COLO668 (cell line): Measurements from ENCODE around the gene CCDC91.

Experiments
- DNase-seq: peaks from one replicate; lab custom pipeline; 2025; ENCODE audit not compliant: unreplicated experiment; lab: John Stamatoyannopoulos, UW

CCDC91 gene

DNA sequence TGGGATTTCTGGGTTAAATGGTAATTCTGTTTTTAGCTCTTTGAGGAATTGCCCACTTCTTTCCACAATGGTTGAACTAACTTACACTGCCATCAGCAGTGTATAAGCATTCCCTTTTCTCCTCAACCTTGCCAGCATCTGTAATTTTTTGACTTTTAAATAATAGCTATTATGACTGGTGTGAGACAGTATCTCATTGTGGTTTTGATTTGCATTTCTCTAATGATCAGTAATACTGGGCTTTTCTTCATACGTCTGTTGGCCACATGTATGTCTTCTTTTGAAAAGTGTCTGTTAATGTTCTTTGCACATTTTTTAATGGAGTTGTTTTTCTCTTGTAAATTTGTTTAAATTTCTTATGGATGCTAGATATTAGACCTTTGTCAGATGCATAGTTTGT, 323.7 kb downstream of the CCDC91 start:
- no peak for DNase-seq

DNA sequence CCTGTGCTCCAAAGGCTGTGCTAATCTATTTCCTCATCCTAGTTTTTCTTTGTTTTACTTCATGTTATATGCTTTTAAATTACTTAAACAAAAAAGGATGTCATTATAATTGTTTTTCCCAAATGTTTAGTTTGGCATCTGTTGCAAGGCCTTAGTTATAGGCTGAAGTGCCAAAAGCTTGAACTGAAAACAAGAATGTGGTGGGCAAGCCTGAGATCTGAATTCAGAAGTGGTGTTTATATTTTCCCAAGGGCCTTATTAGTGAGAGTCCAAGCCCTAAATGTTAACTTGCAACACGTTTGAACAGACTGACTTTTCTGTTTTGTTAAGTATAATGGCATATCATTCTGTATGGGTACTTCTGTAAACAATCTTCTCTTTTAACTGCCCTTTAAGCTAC, 326.8 kb downstream of the CCDC91 start:
- no peak for DNase-seq

DNA sequence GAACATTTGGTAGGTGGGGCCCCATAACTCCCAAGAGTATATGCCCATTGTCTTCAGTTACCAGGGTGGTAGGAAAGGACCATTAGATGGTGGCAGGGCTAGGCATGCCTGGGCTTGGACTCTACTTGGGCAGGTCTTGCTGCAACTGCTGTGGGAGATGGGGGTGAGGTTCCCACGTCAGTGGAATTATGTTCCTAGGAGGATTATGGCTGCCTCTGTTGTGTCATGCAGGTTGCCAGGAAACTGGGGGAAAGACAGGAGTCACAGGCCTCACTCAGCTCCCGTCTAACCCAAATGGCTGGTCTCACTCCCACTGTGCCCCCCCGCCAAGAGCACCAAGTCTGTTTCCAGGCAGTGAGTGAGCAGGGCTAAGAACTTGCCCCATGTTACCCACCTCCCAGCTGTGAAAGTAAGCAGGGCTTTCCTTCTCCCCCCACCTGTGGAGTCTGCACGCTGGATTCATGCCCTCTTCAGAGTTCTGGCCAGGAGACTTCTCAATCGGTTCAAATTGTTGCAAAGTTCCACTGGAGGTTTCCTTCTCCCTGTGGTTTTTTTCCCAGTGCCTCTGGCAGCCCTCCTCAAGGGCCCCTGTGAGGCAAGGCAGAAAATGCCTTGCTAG, 337.5 kb downstream of the CCDC91 start:
- DNase-seq = no peak

DNA sequence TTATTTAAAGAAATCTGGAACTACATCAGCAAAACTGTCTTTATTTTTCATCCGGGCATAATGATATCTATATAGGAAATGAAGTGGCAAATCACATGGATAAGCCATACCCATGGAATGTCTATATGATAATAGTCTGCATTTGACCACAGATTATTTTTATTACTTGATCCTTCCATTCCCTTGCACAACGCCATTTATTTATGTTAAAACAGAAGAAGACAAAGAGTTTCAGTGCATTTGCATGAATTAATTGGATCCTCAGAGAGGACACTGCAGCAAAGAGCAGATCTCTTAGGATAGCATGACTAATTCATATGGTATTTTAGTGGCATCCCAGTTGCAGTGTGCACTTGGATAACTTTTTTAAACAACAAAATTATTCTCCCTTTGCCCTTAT, 345.0 kb downstream of the CCDC91 start:
- DNase-seq = no peak

DNA sequence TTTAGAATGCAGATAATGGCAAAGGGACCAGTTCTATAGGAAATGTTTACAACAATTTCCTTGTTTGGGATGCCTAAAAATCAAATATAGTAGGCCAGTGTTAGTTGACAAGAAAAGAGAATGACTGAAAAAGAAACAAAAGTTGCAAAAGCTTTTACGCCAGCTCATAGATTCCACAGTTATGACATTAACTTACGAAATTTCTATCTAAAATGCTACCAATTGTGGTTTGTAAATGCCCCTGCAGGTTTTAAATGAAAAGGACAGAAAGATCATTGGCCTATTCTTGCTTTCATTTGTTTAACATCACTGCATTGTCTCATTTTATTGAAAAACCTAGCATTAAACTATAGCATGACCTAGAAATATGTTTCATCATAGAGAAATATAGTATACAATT, 345.8 kb downstream of the CCDC91 start:
- DNase-seq = no peak

DNA sequence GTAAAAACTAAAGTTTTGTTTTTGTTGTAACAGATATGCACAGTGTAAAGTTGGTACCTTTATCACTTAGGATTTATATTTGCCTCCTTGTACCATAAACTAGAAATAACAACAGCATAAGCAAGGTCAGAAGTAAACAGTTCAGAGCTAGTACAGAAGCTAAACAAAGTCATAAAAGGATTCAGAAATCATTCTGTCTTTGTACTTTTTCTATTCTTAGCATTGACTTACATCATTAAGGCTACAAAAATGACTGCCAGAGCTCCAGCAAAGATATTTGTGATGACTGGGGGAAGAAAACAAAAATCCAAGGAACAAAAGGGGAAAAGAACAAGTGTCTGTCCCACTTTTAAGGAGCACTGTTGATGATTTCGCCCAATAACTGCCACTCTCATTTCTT, 347.2 kb downstream of the CCDC91 start:
- no peak for DNase-seq

DNA sequence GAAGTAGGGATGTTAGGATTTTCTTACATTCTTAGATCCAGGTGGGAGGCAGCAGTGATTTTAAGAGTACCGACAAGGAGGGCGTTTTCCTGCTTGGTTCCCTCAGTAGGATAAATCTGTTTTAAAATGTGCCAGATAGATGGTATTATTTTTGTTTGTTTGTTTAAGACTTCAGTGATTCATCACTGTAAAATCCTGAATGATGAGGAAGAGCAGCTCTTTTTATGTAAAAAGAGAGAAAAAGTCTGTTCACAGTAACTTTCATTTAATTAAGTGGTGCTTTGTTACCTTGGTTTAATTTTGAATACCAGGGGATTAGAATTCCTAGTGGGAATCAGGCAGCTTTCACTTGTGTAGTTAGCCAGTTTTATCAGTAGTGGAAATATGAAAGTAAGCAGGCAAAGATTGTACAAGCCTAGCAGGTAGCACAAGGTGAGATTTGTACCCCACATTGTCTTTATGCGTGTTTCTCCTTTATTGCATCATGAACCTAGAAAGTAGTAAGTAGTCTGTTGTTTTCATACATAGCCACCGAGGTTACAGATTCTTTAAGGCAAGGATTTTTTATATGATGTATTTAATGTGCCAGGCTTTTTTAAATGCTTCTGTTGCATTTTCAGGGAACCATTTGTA, 349.6 kb downstream of the CCDC91 start:
- DNase-seq = no peak

DNA sequence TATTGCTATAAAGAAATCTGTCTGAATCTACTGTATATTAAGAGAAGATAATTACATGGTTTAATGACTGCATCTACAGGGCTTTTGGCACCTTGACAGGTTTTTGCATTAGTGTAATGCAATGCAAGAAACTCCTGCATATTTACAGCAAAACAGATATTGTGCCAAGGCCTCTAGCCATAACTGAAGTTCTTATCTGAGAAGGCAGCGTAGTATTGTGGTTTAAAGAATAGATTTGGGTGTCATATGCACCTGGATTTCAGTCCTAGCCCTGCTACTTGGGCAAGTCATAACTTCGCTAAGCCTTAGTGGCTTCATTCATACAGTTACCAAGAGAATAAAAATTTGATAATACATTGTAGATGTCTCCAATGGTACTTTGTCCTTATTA, 350.1 kb downstream of the CCDC91 start:
- DNase-seq = no peak

DNA sequence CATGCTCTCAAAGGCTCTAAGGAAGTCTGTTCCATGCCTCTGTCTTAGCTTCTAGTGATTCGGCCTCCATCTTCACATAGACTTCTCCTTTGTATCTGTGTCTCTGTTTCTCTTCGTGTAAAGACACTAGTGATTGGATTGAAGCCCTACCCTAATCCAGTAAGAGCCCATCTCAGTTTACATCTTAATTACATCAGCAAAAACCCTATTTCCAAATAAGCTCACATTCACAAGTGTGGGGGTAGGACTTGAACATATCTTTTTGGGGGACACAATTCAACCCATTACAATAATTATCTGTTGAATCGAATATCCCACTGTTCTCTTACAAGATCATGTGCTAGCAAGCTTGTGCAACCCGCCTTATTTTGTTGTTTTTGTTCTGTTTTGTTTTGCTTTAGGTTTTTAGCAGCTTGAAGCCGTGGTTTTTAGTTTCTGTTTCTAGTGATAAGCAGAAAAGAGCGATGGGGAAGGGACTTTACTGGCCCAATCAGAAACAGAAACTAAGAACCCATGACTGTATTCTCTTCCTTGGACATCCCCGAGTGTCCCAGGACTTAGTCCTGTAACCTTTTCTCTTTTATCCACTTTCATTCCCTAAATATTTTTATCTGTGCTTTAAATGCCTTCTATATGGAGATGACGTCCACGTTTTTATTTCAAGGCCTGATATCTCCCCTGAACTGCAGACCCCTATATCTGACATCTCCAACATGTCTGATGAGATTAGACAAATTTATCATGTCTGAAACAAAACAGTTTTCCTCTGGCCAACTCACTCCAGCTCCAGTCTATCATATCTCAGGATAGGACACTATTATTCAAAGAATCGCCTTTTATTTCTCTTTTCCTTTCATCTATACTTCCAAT, 353.0 kb downstream of the CCDC91 start:
- no peak for DNase-seq

DNA sequence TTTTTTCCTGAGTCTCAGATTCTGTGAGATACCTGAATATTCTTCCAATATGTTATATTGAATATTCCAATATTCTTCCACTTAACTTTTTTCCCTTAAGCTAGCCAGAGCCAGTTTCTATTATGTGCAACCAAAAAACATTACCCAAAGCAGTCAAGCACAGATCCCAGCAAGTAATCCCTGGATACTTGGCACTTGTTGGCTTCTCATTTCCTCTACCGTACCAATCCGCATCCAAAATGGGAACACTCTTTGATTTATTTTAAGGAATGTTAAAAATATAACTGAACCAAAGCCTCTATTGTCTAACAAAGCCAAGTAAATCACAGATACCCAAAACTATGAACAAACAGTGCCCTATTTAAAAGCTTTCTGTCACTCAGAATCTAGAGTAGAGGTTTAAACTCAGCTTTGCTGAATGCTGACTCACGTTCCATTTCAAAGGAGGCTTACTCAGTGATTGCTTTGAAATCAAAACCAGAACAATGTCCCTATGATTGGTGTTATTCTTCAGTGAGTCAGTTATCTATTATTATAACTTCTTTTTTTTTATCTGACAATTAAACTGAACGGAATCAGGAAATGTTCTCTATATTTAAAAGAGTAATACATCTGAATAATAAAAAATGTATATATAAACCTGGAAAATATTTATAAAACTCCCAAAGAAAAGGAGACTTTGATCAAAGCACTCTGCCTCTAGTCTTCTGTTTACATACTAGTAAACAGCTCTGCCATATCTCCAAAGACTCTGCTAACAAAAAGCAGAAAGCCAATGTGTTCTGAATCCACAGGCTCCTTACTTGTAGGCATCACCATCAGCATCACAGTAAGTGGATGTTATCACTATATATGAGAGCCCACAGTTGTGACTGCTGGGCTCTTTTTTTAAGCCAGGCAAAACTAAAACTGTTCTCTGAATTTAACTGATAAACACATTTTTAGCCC, 360.8 kb downstream of the CCDC91 start:
- DNase-seq = no peak

DNA sequence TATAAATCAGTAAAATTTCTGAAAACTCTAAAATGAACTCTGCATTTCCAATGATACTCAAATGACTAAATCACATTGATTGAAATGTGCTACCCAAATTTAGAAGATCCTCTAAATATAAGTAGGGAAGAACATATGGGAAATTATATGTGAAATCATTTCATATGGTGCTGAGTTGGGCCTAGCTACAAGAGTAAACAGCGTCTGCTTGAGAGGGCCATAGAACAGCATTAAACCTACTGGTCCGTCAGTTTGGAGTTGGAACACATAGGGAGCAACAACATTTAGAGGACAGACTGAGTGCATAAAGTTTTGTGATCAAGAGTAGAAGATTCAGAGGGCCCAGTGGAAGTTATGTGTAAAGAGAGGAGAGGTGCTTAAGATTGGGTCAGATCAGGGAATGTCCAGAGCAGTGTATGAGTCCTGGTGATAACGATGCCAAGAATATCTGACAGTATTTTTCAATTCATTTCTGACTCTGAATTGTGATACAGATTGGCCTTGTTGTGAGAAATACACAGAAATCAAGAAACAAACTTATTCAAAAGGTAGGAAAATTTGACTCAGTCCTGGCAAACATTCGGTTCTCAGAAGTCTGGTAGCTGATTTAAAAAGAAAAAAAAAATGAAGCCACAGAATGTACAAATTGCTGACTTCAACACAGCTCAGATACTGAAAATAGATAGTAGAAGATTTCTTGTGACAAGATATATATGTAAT, 362.2 kb downstream of the CCDC91 start:
- no peak for DNase-seq

DNA sequence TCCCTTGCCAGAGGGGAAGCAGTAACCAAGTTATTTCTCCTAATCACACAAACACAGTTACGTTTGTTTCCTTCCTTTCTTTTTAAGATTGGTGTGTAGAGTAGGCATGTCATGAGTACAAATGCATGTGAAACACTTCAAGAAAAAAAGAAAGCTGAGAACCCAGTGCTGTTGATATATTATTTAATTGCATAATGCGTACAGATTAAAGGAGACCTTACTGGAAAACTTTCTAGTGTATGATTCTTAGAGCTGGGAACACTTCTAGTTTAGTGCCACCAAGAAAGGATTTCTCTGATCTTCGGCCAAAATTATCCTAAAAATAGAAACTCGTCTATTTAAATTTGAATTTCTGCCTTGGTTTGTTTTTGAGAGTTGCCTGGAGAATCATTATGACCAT, 365.5 kb downstream of the CCDC91 start:
- no peak for DNase-seq

DNA sequence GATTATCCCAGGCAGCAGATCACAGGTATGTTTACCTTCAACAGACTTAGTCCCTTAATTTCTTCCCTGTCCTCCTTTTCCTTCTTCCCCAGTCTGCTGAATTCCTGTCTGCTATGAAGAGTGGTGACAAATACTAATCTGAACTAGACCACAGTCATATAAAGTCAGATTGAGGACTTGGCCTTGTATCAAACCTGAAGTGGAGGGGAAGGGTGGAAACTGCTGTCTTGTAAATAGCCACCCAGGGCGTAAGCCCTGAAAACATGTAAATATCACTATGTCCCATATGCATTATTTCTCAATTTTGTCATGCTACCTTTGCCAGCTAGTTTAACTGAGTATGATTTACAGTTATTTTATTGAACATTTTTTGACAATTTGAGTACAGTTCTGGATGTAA, 368.0 kb downstream of the CCDC91 start:
- DNase-seq = no peak

DNA sequence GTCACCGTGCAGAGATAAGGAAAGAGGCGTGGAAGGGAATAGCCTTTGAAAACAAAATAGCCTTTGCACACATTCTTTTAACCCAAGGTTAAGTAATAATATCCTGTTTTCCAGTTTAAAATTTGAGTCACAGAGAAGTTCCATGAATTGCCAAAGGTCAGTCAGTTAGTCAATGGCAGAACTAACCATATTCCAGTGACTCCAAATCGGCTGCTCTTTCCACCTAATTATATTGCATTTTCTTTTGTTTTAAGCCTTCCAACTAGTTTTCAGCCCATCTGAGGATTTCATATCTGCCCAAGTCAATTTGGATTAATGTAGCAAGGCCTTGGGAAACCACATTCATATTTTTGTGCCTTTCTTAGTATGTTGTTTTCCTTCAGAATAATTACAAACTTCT, 373.0 kb downstream of the CCDC91 start:
- DNase-seq = no peak

DNA sequence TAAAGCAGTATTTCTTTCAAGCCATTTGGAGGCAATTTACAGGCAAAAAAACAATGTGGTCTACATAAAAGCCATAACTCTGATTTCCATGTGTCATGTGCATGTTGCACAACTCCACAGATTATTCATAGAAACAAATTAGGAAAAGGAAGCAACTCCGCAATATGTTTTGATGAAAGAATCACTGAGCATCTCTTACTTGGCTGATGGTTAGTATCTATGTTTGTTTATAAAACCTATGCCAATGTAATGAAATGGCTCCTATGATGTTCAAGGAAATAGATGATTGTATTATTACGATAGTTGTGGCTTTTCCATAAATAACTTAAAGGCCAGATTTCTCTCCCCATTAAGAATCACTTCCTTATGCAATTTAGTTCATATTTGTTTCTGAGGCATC, 373.7 kb downstream of the CCDC91 start:
- DNase-seq = no peak

DNA sequence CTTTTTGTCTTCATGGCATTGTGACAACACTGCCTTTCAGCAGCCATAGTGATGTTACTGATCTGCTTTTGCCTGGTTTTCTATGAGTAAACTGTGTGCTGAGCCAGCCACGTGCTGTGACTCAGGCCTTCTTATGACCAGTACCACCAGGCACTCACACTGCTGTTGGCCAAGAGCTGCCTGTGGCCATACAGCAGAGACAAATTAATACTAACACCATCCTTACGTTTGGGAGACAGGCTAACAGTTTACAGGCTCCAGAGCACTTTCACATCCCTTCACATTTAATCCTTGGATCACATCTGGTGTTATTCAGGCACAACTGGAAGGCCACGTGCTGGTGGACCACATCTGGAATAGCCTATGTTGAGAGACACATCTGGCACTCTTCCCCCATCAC, 377.9 kb downstream of the CCDC91 start:
- DNase-seq = no peak

DNA sequence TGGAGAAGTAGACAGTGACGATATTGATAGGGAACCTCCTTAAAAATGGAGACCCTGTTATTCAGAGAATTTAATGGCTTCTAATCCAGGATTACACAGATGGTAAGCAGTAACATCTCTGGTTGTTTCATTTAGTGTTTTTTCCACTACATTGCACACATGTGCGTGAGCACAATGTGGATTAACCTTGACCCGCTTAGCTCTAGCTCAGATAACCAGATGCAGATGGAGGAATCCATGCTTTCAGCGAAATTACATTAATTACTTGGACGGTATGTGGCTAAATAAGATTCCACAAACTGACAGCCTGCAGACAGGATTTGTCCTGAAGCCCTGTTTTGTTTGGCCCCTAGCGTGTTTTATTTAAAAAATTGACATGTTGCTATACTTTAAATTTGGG, 378.4 kb downstream of the CCDC91 start:
- DNase-seq = no peak

DNA sequence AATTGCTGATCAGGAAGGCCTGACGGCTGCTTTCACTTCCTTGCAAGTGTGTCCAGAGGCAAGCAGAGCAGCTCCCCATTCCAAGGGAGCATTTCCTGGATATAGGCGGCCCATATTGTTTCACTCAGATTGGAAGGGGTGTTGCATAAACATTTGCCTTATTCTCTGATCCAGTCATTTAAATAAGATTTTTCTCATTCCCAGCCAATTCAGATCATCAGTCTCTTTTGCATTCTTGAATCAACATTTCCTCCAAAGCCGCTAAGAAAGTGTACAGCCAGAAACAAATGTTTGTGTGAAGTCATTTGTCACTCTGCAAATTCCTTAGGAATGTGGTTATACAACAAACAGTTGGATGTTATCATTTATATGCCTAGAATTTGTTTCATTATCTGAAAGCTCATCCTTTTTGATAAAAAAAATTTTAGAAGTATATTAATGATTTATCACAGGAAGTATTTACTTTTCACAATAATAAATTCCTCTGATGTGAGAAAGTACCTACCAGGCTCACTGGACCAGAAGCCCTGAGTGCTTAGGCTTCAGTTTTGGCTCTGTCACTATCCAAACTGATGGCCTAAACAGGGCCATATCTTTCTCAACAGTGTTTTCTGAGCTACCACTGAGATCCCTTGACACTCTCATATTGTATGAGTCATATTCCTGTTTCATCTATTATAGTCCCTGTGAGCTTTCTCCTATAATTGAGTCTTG, 379.6 kb downstream of the CCDC91 start:
- no peak for DNase-seq

DNA sequence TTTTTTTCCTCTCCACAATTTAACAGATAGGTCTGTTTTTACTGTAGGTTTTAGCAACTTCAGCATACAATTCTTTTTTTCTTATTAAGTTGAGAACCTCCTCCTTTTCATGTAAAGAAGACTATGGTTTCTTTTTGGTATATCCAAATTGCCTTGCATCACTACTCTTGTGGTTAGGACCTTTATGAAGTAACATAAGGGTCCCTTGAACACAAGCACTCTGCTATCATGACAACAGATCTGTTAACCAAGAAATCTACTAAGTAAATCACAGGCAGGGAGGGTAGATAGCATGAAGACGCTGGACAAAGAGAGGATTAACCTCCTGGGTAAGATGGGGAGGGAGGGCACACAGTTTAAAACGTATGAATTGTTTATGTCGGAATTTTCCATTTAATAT, 380.6 kb downstream of the CCDC91 start:
- no peak for DNase-seq
